ENCODE data around the gene PPT2.
A peak's percentile ranks its signal among the peaks of the same experiment; 100 is the strongest.

PPT2 gene, protein sequence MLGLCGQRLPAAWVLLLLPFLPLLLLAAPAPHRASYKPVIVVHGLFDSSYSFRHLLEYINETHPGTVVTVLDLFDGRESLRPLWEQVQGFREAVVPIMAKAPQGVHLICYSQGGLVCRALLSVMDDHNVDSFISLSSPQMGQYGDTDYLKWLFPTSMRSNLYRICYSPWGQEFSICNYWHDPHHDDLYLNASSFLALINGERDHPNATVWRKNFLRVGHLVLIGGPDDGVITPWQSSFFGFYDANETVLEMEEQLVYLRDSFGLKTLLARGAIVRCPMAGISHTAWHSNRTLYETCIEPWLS

DNA sequence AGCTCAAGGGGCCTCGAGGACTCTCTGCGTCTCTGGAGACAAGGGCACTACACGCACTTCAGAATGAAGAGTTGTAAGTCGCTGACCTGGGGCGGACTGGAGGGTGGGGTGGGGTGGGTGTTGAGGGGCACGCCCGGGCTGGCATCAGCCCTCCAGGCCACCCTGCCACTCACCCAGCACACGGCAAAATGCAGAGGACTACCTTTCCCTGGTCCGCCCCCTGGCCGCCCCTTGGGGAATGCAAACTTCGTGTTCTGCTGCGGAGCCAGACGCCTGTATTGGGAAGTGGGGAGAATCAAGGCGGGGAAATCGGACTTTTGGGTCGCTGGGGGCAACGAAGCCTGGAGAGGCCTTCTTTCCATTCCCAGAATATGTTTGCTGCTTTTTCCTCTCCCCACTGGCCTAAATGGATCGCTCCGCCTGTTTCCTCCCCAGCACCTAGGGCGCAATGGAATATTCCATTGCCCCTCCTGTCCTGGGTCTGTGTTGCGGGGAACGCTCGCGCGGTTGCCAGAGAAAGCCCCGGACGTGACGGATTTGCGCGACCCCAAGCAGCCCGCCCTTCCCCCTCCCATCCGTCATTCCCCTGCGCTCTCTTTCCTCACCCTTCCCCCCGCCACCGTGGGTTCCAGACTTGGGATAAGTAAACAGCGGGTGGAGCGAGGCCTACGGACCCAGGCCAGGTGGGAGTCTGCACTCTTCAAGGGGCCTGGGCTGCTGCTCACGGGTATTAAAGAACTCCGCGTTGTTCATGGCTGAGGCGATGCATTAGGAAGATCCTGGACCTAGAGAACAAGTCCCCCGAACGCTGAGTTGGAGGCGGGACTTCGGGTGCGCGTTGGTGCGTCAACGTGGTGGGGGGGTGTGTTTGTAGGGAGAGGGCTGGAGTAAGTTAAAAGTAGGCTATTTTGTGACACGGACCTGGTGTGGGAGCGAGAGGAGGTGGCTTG, at the start of gene PPT2:
PPT2 (plus strand) TSS at position 578 of the 950 bp plus-strand sequence. CDS start 454 bp downstream, outside the sequence.
- Histone ChIP-seq H3K27ac (peak within 1 kb of the TSS; percentile 31 to 96 (median 86)), H3K4me3 (peak within 1 kb of the TSS; percentile 56 to 78 (median 71))

DNA sequence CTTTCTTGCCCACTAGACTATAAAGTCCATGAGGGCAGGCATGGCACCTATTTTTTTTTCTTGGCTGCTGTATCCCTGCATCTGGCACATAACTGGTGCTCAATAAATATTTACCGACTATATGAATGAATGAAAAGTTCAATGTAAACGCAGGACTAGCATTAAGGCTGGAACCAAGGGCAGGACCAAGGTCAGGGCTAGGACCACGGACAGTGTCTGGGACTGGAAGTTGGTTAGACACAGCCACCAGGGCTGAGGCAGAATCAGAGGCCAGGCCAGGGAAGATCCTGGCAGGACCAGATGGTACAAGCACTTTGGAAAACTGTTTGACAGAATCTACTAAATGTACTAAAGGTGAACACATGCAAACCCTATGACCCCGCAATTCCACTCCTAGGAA, 48.5 kb upstream of the PPT2 start:
- Histone ChIP-seq H3K4me3 (no peak overlapping the region), H3K27ac (no peak overlapping the region)

DNA sequence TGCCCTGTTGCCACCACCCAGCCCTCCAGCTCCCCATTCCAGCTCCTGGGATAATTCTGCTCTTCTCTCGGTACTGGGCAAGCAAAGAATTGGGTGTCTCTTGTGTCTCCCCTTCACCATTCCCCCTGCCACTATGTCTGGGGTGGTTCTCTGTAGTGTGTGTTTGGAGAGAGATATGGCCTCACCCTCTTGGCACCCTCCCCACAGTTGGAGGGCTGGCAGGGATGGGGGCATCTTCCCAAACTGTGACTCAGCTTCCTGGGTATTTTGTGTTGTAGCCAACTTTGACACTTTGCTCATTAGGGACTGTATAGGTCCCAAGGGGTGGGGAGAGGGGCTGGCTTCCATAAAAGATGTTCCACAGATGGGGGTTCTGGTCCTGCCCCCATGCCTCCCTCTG, 46.5 kb upstream of the PPT2 start:
- H3K4me3 ChIP-seq, result peak overlapping the region in 1 of 7 experiments; percentile 41
- H3K27ac ChIP-seq, result peak overlapping the region in 12 of 21 experiments; percentile 26 to 87 (median 76)

DNA sequence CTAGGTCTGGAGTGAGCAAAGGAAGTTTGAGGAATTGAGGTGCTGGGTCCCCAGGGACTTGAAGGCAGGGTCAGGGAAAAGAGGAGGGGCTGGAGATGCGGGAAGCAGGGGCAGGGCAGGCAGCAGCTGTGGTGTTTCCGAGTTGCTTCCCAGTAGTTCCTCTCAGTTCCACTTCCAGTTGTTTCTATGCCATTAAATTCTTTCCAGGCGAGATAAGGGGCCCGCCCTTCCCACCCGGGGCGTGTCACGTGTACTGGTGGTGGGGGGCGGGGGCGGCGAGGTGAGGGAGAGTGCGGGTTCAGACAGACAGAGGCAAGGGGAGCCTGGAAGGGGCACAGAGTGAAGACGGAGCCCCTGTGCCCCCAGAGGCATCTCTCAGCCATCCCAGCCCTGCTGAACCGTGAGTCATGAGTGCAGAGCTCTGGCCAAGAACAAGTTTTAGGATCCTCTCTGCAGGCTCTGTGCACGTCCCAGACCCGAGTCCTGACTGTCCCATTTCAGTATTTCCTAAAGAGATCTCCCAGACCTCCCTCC, 45.8 kb upstream of the PPT2 start:
- Histone ChIP-seq H3K27ac (peak overlapping the region in 15 of 21 experiments; percentile 2 to 87 (median 74)), H3K4me3 (peak overlapping the region in 6 of 7 experiments; percentile 9 to 41 (median 24))

DNA sequence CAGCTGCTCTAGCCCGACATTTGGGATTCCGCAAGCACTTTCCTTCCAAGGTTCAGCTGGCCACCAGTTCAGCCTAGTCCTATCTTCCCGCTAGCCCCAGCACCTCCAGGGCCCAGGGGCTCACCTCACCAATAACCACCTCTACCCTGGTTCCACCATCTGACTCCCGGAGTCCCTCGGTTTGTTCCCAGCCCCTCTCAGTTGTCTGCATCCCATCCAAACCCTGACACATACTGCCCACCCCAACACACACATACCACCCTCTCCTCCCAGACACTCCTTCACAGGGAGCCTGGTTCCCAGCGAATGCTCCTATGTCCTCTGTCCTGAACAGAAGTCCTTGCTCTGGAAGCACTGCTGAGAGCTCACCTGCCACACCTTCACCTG, 45.2 kb upstream of the PPT2 start:
- H3K4me3 ChIP-seq, result peak overlapping the region in 6 of 7 experiments; percentile 9 to 41 (median 24)
- peak overlapping the region in 15 of 21 experiments; percentile 2 to 87 (median 74) for H3K27ac ChIP-seq

DNA sequence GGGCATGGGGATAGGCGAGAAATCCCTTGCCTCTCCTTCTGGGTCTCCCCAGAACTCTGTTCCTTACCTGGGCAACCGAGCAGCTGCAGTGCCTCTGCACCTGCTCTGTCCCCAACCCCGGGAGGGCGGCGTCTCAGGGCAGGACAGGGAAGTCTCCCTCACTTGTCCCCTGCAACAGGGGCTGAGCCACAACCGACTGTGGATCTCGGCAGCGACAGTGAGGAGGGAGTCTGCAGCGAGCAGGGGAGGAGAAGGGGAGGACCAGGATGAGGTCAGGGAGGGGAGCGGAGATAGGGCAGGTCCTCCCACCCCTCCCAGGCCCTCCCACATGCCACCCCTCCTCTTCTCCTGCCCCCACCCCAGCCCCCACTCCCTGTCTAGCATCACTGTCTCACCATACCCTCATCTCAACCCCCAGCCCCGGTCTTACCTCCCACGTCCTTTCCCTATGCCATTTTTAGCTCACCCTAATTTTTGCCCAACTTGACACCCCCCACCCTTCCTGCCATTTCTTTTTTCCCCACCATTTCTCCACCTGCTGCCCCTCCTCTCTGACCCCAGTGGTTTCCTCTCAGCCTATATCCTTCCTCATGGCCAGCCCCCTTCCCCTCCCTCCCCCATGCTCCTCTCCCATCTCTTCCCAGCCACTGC, 44.7 kb upstream of the PPT2 start, which contains the start of gene TNXB:
TNXB (minus strand) TSS at position 225 of the 651 bp plus-strand sequence. CDS start 11,140 bp downstream, outside the sequence.
- Histone ChIP-seq H3K4me3 (peak within 1 kb of the TSS in 6 of 7 experiments; percentile 9 to 41 (median 24)), H3K27ac (peak within 1 kb of the TSS in 15 of 21 experiments; percentile 2 to 87 (median 74))

DNA sequence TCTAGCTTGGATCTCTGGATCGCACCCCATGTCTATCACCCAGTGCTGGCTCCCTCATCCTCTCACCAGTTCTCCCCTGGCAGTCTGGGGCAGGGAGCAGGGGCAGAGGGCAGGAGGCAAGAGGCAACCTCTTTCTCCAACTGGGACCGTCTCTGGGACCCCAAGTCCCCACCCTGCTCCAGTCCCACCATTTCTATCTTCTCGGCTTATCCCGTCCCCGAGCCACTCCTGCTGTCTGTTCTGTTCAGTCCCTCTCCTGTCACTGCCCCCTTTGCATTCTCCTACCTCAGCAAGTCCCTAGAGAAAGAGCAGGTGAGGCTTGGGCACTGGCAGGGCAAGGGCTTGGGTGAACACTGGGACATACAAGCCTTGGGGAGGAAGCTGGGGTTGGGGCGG, 44.2 kb upstream of the PPT2 start:
- Histone ChIP-seq H3K4me3 (peak overlapping the region in 1 of 7 experiments; percentile 5), H3K27ac (peak overlapping the region in 10 of 21 experiments; percentile 25 to 87 (median 56))

DNA sequence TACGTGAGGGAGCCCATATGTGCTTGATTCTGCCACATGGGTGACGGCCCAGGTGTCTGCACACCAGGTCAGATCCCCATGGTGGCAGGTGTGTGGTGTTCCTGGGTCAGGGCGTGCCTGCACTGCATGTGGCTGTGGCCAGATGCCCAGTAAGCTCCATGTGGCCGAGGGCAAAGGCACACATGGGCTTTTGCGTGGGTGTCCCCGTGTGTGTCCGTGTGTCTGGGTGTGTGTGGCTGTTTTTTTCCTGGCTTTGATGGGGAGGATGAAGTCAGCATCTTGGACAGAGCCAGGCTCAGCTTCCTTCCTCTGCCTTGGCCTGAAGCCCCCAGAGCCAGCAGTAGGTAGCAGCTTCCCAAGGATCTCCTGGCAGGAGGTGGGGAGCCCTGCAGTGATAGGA, 43.3 kb upstream of the PPT2 start:
- peak overlapping the region in 8 of 21 experiments; percentile 32 to 87 (median 62) for H3K27ac ChIP-seq
- H3K4me3 ChIP-seq, result no peak overlapping the region

DNA sequence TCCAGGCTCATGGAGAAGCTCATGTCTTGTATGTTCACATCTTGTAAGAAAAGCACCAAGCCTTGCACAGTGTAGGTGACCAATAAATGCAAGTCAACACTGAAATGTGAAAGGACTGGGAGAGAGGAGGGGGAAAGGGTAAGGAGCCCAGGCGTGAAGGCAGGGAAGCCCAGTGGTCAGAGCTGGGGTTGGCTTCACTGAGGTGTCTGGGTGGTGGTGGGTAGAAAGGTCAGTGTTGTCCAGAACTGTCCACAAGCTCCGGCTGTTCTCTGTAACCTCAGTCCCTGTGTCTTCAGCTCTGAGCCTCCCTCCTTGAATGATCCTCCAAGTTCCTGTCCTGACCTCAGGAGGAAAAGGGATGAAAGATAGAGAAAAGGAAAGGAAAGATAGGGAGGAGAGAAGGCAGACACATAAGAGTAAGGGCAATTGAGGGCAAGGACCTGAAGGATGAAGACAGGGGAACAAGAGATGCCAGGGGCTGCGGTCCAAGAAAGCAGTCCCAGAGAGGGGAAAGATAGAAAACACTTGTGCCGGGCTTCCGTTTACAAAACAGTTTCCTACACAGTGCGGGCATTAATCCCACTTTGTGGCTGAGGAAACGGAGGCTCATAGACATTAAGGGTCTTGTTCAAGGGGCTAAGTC, 42.4 kb upstream of the PPT2 start:
- H3K4me3 ChIP-seq, result no peak overlapping the region
- H3K27ac ChIP-seq, result peak overlapping the region in 12 of 21 experiments; percentile 31 to 87 (median 62)

DNA sequence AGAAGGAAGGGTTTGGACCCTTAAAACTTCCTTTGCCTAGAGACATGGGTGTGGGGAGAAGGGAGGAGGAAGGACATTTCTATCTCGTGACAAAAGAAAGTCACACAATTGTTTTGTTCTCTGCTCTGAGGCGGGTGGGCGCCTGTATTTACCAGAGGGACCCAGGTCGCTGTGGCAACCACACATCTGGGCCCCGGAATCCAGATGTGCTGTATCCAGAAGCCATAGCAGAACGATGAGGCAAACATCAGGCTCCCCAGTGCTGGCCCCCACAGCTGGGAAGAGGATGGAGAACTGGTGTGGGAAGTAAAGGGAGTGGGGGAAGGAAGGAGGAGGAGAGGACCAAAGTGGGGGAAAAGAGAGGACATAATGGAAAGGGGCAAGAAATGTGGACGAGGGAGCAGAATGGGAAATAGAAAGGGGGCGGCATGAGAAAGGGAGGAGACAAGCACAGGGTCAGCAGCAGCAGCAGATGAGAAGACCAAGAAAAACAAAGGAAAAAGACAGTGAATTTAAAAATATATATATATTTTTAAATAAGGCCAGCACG, 41.4 kb upstream of the PPT2 start:
- H3K4me3 ChIP-seq, result no peak overlapping the region
- peak overlapping the region in 13 of 21 experiments; percentile 31 to 87 (median 62) for H3K27ac ChIP-seq

DNA sequence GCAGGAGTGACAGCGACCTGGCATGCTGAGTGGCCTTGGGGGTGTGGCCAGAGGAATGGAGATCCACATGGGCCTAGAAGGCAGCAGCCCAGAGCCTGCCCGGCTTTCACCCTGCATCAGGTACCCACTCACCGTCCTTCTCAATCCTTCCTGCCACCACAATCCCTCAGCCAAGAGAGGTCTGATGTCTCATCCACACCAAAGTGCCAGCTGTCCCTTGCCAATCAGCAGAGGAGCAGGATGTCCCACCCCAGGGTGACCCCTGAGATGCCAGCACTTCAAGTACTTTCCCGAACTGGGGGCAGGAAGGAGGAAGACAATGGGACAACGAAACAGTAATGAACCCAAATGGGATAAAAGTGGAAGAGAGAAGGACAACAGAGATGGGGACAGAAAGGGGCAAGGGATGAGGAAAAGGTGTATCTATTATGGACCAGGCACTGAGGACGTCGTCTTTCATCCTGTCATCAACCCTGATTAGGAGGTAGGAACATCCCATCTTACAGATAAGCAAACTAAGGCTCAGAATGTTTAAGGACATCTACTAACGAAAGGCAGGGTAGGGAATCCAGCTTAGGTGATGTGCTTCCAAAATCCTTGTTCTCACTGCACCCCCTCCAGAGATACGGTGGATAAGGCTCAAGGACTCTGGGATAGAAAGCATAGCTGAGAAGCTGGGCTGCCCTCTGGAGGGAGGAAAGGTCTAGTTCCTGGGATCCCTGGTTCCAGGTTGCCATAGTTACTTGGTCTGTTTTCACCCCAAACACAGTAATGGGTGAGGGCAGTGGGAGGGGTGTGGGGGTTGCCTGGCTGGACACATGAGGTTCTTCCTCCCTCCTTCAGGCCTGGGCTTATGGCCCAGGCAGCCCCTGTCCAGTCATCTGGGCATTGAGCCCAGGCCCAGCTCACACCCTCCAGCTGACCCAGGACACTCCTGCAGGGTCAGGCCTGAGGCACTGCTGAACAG, 40.3 kb upstream of the PPT2 start:
- Histone ChIP-seq H3K27ac (peak overlapping the region in 17 of 21 experiments; percentile 11 to 87 (median 50)), H3K4me3 (no peak overlapping the region)

DNA sequence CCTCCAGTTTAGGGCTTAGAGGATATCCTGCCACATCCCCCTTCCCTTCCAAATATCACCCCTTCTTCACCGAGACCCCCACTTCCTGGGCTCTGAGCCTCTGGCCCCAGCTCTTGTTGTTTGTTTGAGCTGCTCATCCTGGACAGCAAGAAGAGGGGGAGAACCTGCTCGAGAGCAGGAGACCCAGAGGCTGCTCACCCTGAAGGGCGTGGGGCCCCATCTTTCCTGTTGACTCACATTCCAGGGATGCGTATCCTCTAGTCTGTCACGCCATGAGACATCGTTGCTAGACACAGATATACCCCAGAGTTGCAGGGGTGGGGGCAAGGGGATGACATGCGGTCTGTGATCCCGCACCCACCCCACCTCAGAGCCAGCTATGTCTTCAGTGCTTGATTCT, 39.1 kb upstream of the PPT2 start:
- H3K27ac ChIP-seq, result peak overlapping the region in 10 of 21 experiments; percentile 4 to 87 (median 43)
- H3K4me3 ChIP-seq, result no peak overlapping the region

DNA sequence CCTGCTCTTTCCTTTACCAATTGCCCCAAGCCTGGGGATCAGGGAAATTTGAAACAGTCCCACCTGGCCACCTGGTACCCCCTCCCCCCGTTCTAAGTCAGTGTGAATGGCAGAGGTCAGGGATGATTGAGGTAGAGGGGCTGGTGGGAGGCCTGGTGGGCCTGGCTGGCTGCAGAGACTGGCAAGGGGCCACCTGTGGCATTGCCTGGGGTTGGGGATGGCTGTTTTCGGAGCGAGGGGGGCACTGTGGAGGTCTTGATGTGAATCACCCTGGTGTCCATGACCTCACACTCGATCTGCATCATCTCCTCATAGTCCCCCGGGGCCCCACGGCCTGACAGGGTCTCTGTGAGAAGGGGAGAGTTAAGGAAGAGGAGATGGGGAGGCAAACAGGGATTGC, 38.3 kb upstream of the PPT2 start:
- no peak overlapping the region for H3K4me3 ChIP-seq
- peak overlapping the region in 6 of 21 experiments; percentile 4 to 87 (median 36) for H3K27ac ChIP-seq

DNA sequence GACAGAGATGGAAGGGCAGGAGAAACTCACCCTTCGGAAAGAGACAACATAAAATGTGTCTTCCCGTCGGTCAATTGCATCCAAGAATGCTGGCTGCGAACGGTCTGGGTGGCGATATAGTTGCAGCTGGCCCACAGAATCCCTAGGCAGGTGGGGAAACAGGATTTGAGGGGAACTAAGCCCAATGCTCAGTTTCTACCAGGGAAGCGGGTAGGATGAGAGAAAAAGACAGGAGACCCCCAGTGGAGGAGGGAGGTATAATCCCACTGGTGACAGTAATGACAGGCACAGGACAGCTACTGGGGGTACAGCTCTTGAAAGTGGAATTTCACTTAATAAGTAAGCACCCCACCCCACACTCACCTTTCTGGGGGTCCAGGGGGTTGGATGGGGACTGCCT, 37.3 kb upstream of the PPT2 start:
- no peak overlapping the region for H3K4me3 ChIP-seq
- H3K27ac ChIP-seq, result peak overlapping the region in 1 of 21 experiments; percentile 35

DNA sequence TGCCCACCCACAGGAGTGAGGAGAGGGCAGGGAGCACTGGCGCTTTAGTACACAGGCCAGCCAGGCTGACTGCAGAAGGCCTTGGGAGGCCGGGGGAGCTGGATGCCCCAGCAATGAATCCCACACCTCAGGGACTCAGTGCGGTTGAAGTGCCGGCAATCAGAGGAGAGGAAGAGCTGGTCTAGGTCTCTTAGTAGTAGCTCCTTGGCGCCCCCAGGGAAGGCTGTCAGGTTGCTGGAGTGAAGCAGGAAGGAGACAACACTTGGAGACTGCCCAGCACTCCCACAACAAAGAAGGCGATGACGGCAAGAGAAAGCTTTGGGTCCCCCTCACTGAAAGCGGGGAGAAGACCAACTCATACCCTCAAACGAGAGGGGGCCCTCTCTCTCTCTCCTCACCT, 36.5 kb upstream of the PPT2 start:
- Histone ChIP-seq H3K4me3 (no peak overlapping the region), H3K27ac (peak overlapping the region in 3 of 21 experiments; percentile 7 to 35 (median 25))

DNA sequence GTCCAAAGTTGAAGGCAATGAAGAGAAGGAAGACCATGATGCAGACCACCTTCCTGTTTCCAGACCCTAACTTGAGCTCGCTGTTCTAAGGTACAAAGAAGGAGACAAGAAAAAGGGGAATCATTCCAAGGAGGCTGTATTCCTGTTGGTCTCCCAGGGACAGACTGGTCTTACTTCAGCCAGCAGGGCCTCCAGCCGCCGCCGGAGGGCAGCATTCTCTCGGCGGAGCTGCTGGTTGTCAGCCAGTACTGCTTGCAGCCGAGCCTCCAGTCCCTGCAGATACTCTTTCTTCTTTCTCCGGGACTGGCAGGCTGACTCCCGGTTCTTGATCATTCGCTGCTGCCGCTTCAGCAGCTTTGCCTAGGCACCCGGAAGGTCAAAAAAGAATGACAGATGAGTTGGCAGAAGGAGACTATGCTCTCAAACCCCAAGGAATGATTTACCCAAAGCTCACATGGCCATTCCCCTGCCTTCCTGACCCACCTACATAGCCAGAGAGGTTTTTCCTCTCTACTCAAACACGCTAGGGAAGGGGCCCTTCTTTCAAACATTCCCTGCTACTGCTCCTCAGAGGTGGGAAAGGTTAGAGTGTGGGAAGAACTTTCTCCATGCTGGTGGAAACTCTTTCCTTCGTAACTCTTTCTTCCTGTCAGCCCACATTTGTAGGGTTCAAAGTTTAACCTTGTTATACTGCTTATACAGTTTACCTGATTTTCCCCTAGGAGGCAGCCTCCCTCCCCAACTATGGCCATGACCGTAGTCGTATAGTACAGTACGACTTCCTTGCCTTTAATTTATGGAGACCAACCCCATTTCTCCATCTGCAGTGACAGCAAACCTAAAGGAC, 34.9 kb upstream of the PPT2 start:
- Histone ChIP-seq H3K4me3 (no peak overlapping the region), H3K27ac (peak overlapping the region in 10 of 21 experiments; percentile 3 to 58 (median 34))

All from skin epidermis (tissue), 12 donors.